Measurements from ENCODE around the gene SAFB2. TPM values are rescaled to one million over a fixed set of nuclear protein-coding genes. Genes with fewer than 3 reads are reported as not detected.
"Not testable (repeated sequence)": the region's sequence is repeated elsewhere in the genome, so short reads cannot be mapped to it uniquely, and the experiment has no call there.

The SAFB2 gene
- total RNA-seq, 1 donor from 2014 or later = 74.2 TPM

DNA sequence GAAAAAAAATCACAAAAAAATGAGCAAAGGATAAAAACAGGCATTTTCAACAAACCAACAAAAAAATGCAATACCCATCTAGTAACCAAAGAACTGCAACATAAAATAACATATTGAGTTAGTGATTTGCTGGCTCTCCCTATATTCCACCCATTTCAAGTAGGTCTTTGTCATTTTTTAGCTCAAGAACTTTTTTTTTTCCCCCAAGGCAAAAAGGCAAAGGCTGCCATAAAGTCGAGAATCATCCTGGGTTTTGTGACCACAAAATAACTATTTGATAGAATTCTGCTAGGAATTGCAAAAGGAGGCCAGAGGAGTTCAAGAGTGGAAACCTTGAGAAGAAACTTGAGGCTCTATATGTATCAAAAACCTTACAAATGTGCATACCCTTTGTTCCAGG is 5.5 kb downstream of the SAFB2 start:
- Histone ChIP-seq H3K4me3 (no peak overlapping the region), H3K27me3 (no peaks in the 10 kb centered on the region), H3K9me3 (no peaks in the 10 kb centered on the region), H3K36me3 (peaks cover 93% of the 10 kb centered on the region), H3K27ac (no peak overlapping the region), H3K4me1 (peaks cover 23% of the 10 kb centered on the region)
- intact Hi-C loops (cut with DNase I) = no loop called here
- ATAC-seq (no peak), DNase-seq (no peak)
- TF ChIP-seq, protein P1, sequence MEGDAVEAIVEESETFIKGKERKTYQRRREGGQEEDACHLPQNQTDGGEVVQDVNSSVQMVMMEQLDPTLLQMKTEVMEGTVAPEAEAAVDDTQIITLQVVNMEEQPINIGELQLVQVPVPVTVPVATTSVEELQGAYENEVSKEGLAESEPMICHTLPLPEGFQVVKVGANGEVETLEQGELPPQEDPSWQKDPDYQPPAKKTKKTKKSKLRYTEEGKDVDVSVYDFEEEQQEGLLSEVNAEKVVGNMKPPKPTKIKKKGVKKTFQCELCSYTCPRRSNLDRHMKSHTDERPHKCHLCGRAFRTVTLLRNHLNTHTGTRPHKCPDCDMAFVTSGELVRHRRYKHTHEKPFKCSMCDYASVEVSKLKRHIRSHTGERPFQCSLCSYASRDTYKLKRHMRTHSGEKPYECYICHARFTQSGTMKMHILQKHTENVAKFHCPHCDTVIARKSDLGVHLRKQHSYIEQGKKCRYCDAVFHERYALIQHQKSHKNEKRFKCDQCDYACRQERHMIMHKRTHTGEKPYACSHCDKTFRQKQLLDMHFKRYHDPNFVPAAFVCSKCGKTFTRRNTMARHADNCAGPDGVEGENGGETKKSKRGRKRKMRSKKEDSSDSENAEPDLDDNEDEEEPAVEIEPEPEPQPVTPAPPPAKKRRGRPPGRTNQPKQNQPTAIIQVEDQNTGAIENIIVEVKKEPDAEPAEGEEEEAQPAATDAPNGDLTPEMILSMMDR (IDR thresholded peaks at IDR 0.05) = no peak

DNA sequence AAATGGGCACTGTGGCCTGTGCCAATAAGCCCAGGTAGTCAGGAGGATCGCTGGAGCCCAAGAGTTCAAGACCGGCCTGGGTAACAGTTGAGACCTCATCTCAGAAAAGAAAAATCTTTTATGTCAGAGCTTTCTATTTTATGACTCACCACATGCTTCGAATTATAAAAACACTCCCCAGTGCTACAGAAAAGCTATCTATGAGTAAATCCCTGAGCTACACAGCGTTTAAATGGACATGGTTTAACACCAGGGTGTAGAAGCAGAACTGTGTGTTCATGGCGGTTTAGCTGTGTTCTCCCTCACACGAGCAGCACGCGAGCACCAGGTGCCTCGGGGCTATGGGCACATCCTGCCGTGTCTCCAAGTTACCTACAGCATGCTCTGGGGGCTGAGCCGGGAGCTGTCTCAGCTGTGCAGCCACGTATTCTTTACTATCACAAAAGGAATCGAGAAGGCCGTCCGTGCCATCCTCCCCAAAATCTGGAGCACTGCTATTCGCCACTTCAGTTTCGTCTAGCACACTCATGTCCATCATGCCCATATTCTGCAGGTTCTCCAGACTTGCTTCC is 6.7 kb downstream of the SAFB2 start:
- peaks cover 16% of the 10 kb centered on the region for H3K4me1 ChIP-seq
- TF ChIP-seq, protein P1 (IDR thresholded peaks at IDR 0.05) = no peak
- H3K27ac ChIP-seq = no peak overlapping the region
- no peak for ATAC-seq
- H3K27me3 ChIP-seq = no peaks in the 10 kb centered on the region
- H3K36me3 ChIP-seq = peaks cover 93% of the 10 kb centered on the region
- intact Hi-C loops (cut with DNase I) = no loop called here
- DNase-seq = no peak
- no peaks in the 10 kb centered on the region for H3K9me3 ChIP-seq
- no peak overlapping the region for H3K4me3 ChIP-seq

DNA sequence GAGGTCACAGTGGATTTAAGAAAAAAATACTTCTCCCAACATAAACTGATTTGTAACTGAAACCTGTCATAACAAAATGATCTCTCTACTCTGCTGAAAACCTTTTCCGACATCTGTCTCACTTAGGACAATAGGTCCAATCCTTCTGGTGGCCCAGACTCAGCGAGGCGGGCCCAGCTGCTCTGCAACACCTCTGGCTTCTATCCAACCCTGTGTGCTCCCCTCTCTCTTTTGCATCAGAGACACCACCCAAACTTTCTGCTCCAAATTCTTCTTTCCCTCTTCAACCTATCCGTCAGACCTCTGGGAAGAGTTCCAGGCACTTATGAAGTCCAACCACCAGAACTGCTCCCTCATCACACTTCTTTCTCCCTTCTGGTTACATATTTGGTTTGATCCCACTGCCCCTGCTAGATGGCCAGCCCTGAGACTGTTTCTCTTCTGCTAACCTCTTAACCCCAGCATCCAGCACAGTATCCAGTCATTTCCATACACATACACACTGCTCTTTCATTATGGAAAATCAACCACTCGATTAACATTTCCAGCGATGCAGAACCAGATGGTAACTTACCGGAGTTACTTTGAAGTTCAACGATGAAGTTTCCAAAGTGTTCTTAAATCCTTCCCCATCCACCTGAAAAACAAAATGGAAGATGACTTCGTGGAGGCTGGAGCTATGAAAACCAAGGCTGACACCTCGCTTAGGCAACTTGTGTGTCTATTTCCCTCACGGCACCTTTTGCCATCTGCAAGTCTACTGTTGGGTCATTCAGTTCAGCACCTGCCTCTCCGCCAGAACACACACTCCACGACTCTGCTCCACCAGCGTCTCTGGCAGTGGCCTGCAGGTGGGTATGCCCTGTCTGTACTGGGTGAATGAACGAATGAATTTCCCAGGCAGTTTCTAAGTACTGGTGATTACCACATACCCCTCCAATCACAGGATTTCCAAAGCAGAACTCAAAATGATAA is 9.4 kb downstream of the SAFB2 start:
- Histone ChIP-seq H3K27me3 (no peaks in the 10 kb centered on the region), H3K9me3 (no peaks in the 10 kb centered on the region), H3K36me3 (peaks cover 92% of the 10 kb centered on the region), H3K27ac (no peak overlapping the region), H3K4me1 (no peaks in the 10 kb centered on the region), H3K4me3 (no peak overlapping the region)
- ATAC-seq = no peak
- intact Hi-C loops (cut with DNase I) = no loop called here
- DNase-seq = no peak
- TF ChIP-seq, protein P1 (IDR thresholded peaks at IDR 0.05) = no peak

DNA sequence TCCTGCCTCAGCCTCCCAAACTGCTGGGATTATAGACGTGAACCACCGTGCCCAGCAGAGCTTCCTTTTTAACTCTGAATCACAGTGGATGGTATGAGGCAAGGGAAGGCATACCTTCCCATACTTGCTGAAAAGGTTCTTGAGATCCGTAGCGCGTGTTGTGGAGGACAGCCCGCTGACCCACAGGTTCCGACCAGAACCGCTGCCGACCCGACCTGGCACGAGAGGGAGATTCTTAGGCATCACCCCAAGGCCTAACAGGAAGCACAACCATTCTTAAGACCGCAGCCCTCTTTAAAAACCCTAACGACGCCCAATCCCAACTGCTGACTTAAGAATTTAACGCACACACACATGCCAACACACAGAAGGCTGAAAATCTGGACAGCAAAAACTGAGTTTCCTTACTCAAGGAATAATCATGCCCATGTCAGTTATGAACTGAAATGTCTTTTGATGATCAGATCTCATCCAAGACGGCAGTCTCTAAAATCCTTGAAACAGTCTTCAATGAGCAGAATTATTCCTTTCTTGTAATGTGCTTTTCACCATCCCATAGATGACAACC is 12.6 kb downstream of the SAFB2 start:
- Histone ChIP-seq H3K4me1 (no peaks in the 10 kb centered on the region), H3K27ac (no peak overlapping the region), H3K9me3 (no peaks in the 10 kb centered on the region), H3K4me3 (no peak overlapping the region), H3K27me3 (no peaks in the 10 kb centered on the region), H3K36me3 (peaks cover 92% of the 10 kb centered on the region)
- intact Hi-C loops (cut with DNase I) = no loop called here
- TF ChIP-seq, protein P1 (IDR thresholded peaks at IDR 0.05) = no peak
- DNase-seq (no peak), ATAC-seq (no peak)

DNA sequence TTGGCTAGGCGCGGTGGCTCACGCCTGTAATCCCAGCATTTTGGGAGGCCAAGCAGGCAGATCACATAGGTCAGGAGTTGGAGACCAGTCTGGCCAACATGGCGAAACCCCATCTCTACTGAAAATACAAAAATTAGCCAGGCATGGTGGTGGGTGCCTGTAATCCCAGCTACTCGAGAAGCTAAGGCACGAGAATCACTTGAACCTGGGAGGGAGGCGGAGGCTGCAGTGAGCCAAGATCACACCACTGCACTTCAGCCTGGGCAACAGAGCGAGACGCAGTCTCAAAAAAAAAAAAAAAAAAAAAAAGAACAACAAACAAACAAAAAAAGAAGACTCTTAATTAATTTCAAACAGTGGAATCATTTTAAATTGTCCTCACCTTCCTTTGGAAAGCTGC is 13.8 kb downstream of the SAFB2 start:
- H3K4me3 ChIP-seq; ATAC-seq; intact Hi-C loops (cut with DNase I); H3K27ac ChIP-seq; DNase-seq; H3K27me3 ChIP-seq; H3K9me3 ChIP-seq; H3K4me1 ChIP-seq: not testable (repeated sequence)
- H3K36me3 ChIP-seq = peaks cover 92% of the 10 kb centered on the region

DNA sequence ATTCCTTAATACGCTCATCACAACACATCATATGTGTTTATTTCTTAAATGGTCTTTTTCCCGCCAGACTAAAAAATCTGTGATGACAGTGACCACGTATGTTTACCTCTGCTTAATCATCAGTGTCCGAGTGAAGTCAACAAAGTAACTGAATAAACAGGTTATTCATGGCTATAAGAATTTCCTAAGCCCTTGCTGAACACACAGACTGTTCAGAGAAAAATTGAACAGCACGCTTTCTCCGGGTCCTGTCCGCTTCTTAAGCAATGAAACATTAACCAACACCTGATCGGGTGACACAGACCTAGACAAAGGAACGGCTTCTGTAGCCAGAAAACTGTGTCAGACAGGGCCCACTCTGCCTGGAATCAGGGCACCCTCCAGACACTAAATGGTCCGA is 14.3 kb downstream of the SAFB2 start:
- Histone ChIP-seq H3K4me1 (no peaks in the 10 kb centered on the region), H3K27ac (no peak overlapping the region), H3K27me3 (no peaks in the 10 kb centered on the region), H3K36me3 (peaks cover 92% of the 10 kb centered on the region), H3K9me3 (no peaks in the 10 kb centered on the region), H3K4me3 (no peak overlapping the region)
- intact Hi-C loops (cut with DNase I) = no loop called here
- DNase-seq = no peak
- TF ChIP-seq, protein P1 (IDR thresholded peaks at IDR 0.05) = no peak
- no peak for ATAC-seq
